NCI-H345 treated with DMSO at 0.1 percent for 48 hours (cell line): ENCODE results near the gene TFAP2A.

ENCODE experiments used
- DNase-seq: peaks from one replicate; lab custom pipeline; 2025; ENCODE audit not compliant: unreplicated experiment; lab: John Stamatoyannopoulos, UW

The TFAP2A gene

DNA sequence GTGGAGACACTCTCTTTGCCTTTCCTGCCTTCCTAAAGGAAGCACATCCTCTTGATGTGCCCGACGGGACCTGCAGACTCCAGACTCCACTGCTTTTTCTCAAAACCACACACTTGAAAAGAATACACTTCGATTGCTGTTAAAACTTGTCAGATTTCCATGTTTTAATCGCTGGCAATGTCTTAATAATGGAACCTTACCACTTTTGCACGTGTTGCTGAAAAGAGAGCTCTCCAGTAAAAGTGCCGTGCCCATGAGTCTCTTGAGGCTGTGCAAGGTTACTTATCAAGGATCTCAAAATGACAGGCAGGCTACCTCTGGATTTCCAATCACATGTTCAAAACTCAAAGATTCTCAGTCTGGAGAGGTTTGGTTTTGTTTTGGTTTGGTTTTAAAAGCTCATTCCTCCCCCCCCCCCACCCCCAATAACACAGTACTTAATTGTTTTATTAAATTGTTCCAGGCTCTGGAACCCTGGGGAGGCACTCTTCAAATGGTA is 12.0 kb upstream of the TFAP2A start:
- DNase-seq = no peak

DNA sequence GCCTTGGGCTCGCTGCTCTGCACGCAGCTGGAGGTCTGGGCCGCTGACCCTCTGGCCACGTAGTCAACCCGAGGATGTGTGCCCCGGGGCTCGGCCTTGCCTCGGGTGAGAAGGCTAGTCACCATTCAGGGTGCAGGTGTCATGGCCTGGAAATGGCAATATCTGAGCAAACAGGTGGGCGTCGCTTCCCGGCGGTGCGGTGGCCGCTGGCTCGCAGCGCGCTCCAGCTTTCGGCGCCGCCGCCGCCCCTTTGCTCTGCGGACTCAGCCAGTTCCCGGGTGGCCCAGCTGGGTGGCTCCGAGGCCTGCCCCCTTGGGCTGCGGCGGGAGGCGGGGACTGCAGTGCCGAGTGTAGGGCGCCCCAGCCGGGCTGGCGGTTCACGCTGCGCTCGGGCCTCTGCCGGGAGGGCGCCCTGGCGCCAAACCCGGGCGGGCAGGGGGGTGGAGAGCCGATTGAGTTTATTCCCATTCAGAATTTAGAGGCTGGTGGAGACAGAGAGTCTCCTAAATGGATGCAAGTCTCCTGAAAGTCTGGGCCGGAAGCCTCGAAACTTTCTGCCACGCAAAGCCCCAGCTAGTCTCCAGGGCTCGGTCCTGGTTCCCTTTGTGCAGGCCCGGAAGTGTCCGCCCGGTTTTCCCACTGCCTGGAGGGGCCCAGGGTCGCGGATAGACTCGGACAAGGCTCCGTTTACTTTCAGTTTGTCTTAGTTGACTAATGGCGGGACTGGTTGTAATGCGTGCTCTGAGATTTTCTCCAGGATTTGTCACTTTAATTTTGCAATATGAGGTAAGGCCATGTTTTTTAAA is 11.3 kb upstream of the TFAP2A start:
- DNase-seq = no peak

DNA sequence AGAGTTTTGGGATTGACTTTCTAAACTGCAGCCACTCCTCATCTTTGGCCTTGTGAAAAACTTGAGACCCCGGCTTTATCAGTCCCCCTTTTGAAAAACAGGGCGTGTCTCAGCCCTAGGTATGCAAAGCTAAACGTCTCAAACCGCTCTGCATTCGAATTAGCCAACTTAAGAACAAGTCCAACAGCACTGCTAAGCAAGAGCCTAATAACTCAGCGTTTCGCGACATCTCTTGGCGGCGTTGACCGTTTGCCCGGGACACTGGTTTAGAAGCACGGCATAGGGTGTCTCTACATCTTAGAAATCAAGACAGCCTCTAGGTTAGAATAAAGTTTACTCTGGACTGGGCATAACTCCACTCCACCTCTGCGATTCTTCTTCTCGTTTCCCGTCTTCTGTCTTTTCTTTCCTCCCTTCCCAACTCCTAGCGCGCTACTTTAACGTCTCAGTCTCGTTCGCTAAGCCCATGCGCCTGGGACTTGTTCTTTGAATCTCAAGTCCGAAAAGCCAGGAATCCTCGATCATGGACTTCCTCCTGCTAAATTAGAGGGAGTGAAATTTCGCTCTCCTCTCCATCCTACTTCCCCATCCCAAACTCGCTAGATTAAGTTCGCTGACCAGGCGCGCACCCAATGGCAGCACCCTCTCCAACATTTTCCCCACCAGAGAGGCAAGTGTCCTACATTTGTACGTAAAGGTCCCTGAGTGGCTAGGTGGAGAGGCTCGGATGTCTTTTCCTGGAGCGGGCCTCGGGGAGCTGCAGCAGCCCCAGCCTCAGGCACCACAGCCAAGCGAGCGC is 10.5 kb upstream of the TFAP2A start:
- no peak for DNase-seq

DNA sequence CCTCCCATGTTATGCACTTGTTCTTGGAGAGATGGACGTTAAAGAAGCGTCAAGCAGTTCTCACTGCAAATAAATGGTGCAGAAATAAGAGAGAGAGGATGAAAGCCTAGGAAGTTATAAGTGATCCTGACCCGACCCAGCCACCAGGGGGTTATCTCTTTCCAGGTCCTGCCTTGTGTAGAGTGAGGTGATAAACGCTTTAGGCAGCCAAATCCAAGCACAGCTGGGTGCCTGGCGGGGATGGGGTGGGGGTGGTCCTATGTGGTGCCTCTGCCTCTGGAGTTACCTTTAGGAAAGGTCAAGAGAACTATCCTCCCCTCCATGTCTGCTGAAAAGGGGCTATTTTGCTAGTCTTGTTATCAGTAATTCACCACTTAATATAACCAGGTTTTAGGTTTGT is 9.2 kb upstream of the TFAP2A start:
- DNase-seq = no peak

DNA sequence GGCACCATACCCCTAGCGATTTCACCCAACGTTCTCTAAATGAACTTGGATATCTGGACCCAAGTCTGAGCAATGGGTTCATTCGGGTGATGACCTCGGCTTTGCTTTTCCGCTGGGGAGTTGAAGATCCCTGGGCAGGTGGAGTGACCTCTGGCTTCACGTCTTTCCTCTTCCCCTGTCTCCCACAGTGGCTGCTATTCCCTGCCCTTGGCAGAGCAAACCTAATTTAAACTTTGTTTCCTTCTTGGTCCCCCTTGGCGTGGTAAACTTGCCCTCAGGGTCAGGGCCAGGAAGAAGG is 7.8 kb upstream of the TFAP2A start:
- no peak for DNase-seq

DNA sequence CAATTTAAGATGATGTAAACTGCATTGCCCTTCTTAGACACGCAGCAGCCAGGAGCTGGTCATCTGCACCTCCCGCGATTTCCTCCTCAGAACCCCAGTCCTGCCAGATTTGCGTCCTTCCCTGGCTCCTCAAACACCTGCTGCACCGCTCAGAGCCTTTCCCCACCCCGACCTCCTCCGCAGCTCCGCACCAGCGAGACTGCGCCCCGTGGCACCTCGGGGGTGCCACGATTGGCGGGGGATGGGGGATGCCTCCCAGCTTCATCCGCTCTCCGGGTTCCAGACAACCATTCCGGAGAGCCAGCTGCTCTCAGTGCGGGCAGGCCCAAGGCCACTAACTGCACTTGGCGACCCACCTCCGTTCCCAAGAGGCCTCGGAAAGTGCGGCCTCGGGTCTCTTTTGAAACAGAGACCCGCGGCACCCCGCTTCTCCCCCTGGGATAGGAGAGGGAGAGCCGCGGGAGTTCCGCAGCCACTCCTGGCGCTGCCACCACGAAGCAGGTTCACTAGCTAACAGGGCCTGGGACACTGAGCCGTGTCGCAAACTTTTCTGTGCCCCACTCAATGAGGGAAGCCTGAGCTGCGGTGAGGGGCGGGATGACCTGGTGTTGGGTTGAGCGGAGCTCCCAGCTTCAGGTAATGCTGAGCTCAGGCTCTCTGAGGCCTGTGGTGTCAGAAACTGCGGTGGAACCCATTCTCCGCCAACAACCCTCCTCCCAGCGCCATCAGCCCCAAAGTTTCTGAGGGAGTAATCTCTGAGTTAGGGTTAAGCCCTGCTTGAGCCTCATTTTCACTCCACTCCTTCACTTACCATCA is 7.3 kb upstream of the TFAP2A start:
- DNase-seq = no peak

DNA sequence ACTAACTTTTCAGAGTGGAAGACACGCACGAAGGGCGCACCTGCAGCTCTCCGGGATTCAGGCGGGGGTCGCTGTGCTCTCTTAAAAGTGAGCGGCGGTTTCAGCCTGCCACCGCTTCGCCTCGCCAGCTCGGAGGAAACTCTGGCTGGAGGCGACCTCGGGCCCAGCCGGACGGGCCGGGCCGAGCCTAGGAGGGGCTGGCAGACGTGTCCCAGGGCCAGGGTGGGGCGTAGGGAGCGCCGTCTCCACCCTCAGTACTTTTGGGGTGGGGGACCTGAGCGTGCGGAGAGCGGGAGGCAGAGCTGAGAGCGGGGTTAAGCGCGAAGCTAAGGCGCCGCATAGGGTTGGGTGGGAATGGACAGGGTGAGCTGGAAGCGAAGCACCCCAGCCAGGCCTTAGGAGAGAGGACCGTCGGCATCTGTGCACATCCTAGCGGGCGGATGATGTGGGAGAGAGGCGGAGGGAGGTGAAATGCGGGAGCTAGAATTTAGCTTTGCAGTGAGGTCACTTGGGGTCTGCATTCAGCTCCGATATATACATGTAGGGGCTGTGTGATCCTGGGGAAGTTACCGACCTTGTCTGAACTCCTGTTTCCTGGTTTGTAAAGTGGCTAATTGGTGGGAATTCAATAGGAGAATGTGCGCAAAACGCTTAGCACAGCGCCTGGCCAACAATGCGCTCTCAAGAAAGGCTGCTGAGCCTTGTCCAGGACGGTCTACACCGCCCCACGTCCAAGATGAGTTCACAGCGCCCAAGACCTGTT is 6.5 kb upstream of the TFAP2A start:
- DNase-seq = no peak

DNA sequence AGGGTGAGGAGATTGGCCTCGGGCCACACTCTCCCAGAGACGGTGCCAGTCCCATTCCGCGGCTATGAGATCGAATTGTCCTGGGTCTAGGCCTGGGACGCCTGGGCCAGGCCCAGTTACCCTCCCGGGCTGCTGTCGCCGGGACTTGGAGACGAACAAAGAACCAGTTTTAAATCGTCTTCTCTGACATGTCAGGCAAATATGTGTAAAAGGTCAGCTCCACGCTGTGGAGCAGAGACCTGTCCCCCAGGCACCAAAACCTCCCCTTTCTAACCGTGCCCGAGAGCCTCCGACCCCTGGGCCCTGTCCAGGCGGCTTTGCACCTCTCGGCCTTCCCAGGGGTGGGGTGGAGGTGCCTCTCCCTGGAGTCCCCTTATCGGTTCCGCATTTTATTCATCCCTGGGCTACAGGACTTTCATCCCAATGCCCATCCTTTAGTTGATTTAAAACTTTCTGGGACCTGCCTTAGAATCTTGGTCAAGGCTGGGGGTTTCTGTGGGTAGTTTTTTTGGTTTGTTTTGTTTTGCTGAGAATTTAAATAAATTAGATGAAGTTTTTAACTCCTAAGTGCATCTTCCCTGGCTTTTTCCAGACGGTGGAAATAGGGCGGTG is 5.8 kb upstream of the TFAP2A start:
- no peak for DNase-seq

DNA sequence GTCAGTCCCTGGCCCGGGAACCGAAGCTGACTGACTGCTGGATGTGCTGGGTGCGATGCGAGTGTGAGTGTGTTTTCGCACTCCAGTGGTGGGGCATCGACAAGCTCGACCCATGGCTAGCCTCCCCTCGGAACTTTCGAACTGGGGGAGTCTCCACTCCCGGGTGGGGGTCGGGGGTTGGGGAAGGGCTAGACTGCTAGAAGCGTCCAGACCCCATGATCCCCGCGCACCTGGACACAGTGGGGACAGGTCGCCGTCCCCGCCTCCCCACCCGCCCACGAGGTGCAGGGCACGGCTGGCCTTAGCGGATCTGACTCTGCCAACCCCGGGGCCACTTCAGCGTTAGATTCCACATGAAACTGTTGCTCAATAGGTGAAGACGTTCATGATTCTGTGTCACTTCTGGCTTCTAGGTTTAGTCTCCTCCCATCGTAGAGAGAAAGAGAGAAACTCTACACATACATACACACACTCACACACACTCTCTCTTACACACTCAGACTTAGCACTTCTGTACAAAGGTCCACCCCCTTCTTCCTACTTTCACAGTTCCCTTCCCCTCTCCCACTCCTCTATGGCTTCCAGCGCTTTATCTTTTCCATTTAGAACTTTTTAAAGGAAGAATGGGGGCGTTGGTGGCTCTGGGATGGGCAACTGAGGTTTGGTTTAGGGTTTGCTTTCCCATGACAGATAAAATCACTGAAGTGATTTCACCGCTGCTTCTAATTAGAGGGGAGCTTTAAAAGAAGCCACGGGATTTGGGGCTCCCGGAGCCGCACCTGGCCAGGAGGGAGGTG is 5.1 kb upstream of the TFAP2A start:
- no peak for DNase-seq

DNA sequence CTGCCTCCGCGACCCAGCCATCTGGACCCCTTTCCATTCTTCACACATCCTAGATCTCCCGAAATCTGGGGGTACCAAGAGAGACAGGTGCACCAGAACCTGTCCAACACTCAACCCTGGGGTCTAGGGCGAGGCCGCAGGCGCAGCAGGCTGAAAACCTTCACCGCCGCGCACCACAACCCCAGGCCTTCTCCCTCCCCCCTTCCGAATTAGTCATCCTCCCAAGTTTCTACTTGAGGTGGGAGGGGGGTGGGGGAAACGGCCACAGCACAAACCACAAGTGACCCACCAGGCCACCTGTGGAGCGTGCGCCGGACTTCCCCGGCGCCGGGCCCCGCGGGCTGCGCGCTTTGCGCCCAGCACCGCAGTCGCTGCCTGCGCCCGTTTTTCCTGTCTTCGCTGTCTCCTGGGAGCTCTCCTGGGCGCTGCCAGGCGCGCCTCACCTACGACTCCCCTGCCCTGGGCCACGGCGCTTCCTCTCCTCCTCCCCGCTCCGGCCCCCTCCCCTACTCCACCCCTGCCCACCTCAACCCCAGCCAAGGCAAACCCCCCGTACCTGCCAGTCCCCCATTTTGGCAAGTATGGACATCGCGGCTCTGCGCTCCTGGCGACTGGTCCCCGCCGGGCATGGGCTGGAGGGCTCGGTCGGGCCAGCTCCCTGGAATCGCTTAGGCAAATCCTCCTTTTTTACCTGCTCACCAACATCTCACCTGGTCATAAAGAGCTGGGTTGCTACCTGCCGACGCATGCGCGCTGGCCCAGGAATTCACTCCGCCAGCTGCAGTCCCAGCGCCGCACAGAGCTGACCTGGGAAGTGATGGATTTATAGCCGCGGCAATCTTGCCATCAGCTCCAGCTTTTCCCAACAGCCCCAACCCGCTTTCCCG is 4.2 kb upstream of the TFAP2A start:
- no peak for DNase-seq

DNA sequence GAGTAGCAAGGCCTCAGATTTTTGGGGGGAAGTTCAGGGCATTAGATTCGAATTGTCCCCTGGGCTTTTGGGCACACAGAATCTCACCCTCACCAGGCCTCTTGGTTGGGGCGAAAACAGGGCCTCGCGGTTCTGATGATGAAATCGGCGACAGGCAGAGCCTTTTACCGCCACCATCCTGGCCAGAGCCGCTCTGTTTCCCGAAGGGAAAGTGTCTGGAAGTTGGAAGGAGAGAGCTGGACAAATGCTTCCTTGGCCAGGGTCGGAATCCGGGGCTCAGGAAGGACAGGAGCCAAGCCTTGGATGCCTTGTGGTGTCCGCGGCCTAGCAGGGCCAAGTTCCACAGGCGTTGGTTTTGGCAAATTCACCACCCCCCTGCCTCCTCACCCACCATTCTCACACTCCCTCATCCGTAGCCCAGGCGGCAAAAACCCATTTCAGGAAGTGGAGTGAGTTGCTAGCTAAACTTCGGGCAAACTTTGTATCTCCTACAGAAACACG is 3.5 kb upstream of the TFAP2A start:
- no peak for DNase-seq

DNA sequence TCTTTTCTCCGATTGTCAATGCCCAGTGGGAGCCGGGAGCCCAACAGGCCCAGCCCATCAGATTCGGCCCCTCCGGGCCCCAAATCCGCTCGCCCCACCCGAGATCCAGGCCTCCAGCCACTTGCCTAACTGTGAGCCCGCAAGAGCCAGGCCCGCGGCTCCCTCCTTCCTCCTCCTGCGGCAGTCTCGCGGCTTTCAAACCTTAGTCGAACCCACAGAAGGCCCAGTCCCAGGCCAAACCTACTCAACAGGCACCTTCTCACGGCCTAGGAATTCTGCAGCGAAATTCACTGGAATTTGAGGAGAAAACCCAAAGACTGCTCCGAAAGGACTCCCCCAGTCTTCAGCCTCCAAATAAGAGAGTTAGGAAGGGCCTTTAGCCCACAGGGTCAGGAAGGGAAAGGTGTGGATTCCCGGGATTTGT is 2.8 kb upstream of the TFAP2A start:
- DNase-seq = no peak

DNA sequence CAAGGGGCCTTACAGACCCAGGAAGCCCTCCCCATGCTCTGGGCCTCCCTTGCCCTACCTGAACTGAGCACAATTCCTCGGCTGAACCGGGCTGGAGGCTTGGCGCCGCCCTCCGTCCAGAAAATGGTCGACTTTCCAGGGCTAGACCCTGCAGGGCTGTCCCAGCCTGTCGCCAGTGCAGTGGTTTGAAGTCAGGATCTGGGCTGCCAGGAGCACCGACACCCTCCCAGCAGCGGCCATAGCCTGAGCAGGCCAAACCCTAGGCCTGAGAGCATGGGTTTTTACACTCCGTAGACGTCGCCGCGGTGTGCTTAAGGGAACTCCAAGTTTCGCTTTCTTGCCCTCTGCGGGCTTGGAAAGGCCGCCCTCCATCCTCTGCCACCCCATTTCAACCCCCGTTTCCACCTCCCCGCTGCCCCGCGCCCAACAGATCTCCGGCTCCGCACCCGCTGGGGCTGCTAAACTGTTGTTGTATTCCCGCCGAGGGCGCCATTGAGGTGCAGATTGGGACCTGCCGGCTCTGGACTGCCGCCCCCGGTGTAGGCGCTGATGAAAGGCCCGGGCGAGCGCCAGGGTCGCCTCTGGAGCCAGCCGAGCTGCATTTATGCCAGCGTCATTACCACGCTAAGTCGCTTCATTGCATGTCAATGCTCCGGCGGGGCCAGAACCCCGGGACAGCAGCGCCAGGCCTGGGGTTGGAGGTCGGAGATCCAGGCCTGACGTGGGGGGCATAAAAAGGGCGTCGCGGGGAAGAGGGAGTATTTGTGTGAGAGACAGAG is 2.2 kb upstream of the TFAP2A start:
- no peak for DNase-seq

DNA sequence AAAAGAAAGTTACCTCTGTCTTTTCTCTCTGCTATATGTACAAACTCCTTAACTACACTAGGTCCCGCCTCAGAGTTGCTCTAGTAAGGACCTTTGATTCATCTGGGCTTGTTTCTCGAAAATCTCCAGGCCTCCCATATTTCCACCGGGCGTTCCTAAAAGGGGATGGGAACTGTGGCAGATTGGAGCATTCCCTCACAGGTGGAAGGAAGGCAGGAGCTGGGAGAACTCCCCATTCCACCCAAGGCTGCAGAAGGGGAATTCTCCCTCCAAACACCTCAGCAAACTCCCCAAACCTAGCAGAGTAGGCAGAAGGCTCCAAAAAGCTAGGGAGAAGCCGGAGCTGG is 1.6 kb upstream of the TFAP2A start:
- no peak for DNase-seq

DNA sequence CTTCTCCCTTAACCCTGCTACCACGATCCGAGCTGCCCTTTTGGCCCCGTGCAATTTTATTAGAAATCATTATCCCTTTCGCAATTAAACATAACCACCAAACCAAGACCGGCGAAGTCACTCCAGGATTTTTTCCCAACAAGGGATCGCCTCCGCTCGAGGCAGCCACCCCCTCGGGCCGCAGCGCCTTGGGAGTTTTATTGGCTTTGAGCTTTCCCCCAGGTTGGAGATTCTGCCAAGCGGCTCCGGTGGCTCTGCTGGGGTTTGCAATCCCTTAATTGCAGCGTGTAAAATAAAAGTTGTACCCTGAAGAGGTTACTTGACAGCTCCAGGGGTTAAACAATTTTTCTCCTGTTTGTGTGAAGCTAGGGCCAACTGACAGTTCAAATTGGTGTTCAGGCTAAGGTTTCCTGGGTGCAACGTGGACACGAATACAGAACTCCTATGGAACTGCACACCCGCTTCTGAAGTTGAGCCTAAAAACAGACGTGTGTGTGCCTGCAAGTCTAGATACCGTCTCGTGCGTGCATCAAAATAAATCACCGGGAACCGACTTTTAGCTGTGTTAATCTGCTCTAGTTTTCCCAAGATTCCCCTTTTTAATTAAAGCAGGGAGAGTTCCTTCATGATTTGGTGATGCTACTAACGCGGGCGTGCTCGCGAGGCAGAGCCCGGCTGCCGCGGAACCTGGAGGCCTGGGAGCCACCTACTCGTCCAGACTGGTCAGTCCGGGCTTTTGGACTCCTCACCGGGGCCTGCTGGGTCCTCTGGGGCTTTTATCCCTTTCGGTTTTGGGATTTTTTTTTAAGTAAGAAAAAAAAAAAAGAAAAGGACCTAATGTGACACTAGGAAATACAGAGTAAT is 975 bp upstream of the TFAP2A start:
- DNase-seq = no peak

DNA sequence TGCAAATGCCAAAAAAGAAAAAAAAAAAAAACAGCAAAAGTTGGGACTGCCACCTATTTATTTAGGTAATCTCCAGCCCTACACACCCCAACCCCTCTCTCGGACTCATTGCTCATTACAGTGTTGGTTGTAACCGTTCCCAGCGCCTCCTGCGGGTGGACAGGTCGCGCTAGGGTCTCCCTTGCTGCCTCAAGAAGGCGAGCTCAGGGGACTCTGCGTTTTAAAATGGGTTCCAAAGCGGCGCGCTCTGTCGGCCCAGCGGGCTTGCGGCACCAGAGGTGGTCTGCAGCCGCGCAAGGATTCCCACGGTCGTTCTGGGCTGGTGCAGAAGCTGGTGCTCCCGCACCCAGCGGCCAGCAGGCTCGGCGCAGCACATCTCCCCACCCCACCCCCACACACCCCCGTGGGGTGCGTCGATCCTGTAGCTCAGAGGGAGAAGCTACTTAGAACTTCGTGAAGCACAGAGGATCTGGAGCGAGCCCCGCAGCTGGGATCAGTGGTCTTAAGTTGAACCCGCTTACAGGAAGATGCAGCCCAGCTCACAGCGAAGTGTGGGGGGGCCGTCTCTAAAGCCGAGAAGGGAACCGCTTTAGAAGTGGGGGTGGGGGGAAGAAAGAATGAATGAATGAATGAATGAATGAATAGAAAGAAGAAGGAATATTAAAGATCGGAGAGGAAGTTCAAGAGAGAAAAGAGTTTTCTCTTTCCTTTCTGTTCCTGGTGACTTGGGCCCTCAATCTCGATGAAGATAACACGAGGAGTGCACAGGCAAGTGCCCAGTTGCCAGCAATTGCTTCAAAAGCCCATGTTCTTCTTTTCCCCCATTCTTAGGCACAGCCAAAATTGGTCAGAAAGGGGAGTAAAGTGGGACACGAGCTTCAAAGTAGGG is 780 bp downstream of the TFAP2A start:
- DNase-seq = no peak
